Stimulated activated effector memory CD8-positive, alpha-beta T cell treated with anti-CD3 and anti-CD28 coated beads, Interleukin-12 subunit alpha, Interleukin-12 subunit beta, amount 100 ng/mL, for 72 hours (primary cell): ENCODE data around the gene HIPK2.

Experiments
- ATAC-seq: fragments of 150-1000 bp; cut with Tn5 transposase; 2 replicates; pipeline ENCODE4 v1.10.0; 2021
- DNase-seq, 2 donors: peaks; one replicate each; pipeline ENCODE4 v3.0.0; 2021 to 2022; ENCODE audit warnings: low spot score in 2 of 2
- H3K27ac Mint-ChIP-seq: one replicate; pipeline ENCODE4 v1.8.0; 2022; ENCODE audit warnings: mild to moderate bottlenecking, mixed read lengths
- H3K36me3 Mint-ChIP-seq: one replicate; pipeline ENCODE4 v1.8.0; 2022; ENCODE audit warnings: mild to moderate bottlenecking, mixed read lengths
- H3K4me1 Mint-ChIP-seq: one replicate; pipeline ENCODE4 v1.8.0; 2022; ENCODE audit warnings: mixed read lengths
- H3K4me3 Mint-ChIP-seq: one replicate; pipeline ENCODE4 v1.8.0; 2022; ENCODE audit warnings: mild to moderate bottlenecking, mixed read lengths
- H3K9me3 Mint-ChIP-seq: one replicate; pipeline ENCODE4 v1.8.0; 2022; ENCODE audit warnings: mixed read lengths

HIPK2 gene

DNA sequence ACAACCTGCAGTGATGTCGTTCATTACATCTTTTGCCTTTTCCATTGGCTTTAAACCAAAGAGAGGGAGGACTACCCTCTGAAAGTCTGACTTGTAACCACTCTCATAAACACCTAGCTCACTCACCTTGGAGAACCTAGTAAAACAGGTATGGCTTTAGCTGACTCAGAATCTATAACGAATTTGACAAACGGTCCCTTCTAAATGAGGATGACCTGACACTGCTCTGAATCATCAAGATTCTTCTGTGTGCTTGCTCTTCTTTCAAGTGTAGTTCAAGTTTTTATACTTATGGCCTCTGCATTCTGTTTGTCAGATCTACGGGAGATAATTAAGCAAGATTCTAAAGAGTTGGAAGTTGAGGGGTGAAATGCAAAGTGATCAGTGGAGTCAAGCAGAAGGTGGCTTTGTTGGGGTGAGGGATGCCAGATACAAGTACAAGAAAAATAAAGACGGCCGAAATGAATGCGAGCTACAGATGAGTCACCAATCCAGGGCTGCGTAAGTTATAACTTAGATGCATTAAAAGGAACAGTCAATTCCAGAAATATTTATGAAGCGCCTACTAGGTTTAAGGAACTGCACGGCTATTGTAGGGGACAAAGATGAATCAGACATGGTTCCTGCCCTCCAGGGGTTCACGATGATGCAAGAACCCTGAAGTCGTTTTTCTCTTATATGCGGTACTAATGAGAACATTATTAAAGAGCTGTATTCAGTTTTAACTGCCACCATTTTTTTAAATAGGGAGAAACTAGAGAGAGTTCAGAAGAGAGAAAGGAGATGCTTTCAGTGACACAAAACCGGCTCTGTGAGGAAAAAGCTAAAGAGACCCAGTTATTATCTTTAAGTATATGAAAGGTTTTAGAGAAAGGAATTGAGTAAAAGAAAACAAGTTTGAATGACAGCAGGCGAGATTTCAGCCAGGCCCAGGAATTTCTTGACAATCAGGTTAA is 6.5 kb downstream of the HIPK2 start:
- Mint-ChIP-seq H3K36me3 (peaks cover 49% of the 10 kb centered on the region), H3K27ac (peak overlapping the region; percentile 60), H3K4me3 (peak overlapping the region; percentile 42), H3K9me3 (no peaks in the 10 kb centered on the region), H3K4me1 (peaks cover 82% of the 10 kb centered on the region)
- peak; percentile 55 for ATAC-seq
- DNase-seq: no peak

DNA sequence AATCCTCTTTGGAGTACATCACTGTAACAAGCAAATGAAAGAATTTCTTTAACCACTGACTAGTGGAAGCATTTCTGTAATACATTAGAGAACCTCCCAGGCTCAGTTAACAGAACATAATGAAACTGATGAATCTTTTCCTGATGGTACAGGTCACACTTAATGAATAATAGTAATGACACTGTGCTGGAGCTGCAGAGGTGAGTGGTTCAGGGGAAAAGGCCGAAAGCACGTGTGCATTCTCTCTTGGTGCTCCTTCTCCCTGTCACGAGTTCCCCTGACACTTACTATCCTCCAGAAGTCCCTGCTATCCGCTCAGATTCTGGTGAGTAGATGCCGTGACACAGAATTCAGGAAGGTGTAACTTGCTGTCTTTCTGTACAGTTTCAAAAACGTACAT is 8.0 kb downstream of the HIPK2 start:
- H3K4me1 Mint-ChIP-seq: peaks cover 82% of the 10 kb centered on the region
- no peak for DNase-seq
- peaks cover 37% of the 10 kb centered on the region for H3K36me3 Mint-ChIP-seq
- no peak overlapping the region for H3K4me3 Mint-ChIP-seq
- H3K9me3 Mint-ChIP-seq: no peaks in the 10 kb centered on the region
- no peak for ATAC-seq
- peak overlapping the region; percentile 84 for H3K27ac Mint-ChIP-seq

DNA sequence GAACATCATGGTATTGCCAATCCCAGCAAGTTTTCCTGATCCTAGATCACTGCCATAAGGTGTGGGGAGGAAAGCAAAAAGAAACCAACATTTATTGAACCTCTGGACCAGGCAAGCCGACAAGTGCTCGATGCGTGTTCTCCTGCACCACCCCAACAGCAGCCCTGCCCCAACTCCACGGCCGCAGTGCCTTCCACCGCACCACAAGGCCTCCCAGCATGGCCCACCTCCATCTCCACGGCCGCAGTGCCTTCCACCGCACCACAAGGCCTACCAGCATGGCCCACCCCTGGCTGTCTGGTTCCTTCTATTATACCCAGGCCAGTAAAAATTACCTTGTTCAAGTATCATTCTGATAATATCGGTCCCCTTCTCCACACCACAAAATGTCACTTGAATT is 8.7 kb downstream of the HIPK2 start:
- Mint-ChIP-seq H3K4me3 (peak overlapping the region; percentile 60), H3K36me3 (peaks cover 35% of the 10 kb centered on the region), H3K4me1 (peaks cover 75% of the 10 kb centered on the region), H3K9me3 (no peaks in the 10 kb centered on the region), H3K27ac (peak overlapping the region; percentile 84)
- no peak for DNase-seq
- ATAC-seq: no peak

DNA sequence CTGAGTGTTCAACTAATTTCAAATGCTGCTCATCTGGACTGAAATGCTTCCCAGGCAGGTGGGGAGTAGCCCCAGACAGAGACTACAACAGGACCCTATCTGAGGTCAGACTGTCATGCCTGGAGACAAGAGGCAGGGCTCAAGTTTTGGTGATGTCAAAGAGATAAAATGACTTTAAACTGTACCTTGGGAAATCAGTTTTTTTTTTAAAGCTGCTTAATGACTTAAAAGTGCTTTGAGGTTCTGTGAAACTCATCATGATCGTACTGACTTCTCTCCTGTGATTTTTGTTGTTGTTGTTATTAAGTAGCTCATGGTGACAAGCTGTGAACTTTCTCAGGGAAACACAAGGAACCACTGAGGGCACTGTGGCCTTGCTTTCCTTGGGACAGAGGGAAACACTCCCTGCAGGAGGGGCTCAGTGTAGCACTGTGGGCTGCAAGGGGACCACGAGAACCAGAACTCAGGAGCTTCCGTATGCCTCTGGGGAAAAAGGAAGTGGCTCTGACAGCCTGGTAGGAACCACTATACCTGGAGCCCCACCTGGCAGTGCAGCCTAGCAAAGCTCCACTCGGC is 9.5 kb downstream of the HIPK2 start:
- peak overlapping the region; percentile 84 for H3K27ac Mint-ChIP-seq
- H3K36me3 Mint-ChIP-seq: peaks cover 35% of the 10 kb centered on the region
- DNase-seq: no peak
- no peaks in the 10 kb centered on the region for H3K9me3 Mint-ChIP-seq
- peaks cover 75% of the 10 kb centered on the region for H3K4me1 Mint-ChIP-seq
- H3K4me3 Mint-ChIP-seq: peak overlapping the region; percentile 60
- no peak for ATAC-seq

DNA sequence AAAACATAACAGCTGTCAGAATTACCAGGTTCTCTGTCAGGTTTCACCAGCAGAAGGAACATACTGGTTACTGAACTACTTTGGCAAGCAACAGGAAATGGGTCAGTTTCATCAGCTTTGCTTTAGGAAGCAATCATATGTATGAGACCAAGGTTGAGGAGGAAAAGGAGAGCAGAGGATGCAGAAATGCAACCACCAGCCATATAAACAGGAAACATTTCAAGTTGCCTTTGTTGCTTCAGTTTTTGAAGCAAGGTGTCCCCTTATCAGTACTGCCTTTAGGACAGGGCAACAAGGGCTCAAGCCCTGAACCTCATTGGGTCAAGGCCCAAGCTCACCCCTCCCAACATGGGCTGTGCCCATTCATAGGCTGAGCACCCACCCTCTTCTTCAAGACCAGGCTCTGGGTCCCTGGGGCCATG is 10.2 kb downstream of the HIPK2 start:
- H3K4me1 Mint-ChIP-seq: peaks cover 76% of the 10 kb centered on the region
- peaks cover 35% of the 10 kb centered on the region for H3K36me3 Mint-ChIP-seq
- DNase-seq (peak in 1 of 2 donors; percentile 64), ATAC-seq (peak; percentile 77)
- H3K27ac Mint-ChIP-seq: peak overlapping the region; percentile 84
- H3K9me3 Mint-ChIP-seq: no peaks in the 10 kb centered on the region
- peak overlapping the region; percentile 60 for H3K4me3 Mint-ChIP-seq

DNA sequence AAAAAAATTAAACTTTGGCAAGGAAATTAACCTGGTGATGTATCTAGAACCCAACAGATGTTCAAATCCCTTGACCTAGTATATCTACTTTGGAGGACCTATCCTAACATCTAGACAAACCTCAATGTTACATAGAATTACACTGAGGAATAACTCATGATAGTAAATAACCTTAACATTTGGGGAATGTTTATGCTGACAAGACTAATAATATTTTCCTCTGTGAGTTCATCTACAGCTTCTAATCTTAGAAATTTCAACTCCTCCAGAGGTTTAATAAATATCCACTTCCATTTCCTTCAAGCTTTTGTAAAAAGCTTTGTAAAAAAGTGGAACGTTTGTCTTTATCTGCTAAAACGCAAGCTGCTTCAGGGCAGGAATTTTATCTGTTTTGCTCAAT is 12.7 kb downstream of the HIPK2 start:
- ATAC-seq: no peak
- DNase-seq: no peak
- Mint-ChIP-seq H3K4me1 (peaks cover 75% of the 10 kb centered on the region), H3K36me3 (peaks cover 22% of the 10 kb centered on the region), H3K4me3 (no peak overlapping the region), H3K9me3 (no peaks in the 10 kb centered on the region), H3K27ac (no peak overlapping the region)

DNA sequence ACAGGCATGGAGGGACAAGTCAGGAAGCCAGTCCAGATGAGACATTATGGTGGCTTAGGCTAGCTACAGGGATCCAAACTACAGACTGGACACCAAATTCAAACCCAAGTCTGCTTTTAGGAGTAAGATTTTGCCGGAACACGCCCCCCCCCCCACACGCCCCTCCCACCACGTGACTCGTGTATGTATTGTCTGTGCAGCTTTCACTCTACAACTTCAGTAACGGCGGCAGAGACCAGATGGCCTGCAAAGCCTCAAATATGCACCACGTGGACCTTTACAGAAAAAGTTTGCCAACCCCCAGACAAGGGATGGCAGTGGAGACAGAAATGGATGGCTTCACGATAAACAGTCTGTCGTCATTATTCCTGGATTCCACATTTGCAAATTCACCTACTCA is 14.5 kb downstream of the HIPK2 start:
- H3K9me3 Mint-ChIP-seq: no peaks in the 10 kb centered on the region
- H3K4me1 Mint-ChIP-seq: peaks cover 73% of the 10 kb centered on the region
- DNase-seq (no peak), ATAC-seq (no peak)
- no peak overlapping the region for H3K4me3 Mint-ChIP-seq
- H3K36me3 Mint-ChIP-seq: peaks cover 6% of the 10 kb centered on the region
- no peak overlapping the region for H3K27ac Mint-ChIP-seq

DNA sequence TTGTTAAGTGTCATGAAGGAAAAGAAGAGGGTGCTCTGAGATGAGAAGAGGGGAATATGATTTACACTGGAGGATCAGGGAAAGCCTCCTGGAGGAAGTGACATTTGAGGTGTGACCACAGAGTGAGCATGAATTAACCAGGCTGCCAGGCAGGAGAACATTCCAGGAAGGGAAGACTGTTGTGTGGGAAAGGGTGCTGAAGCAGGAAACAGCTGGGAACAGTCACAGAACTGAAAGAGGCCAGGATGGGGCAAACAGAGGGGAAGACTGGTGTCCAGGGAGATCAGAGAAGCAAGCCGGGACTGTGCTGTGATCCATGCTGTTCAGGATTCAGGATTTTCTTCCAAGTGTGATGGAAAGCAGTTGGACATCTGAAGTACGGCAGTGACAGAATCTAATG is 14.9 kb downstream of the HIPK2 start:
- no peaks in the 10 kb centered on the region for H3K9me3 Mint-ChIP-seq
- DNase-seq: no peak
- peaks cover 68% of the 10 kb centered on the region for H3K4me1 Mint-ChIP-seq
- no peak overlapping the region for H3K4me3 Mint-ChIP-seq
- no peak overlapping the region for H3K27ac Mint-ChIP-seq
- peaks cover 6% of the 10 kb centered on the region for H3K36me3 Mint-ChIP-seq
- no peak for ATAC-seq

DNA sequence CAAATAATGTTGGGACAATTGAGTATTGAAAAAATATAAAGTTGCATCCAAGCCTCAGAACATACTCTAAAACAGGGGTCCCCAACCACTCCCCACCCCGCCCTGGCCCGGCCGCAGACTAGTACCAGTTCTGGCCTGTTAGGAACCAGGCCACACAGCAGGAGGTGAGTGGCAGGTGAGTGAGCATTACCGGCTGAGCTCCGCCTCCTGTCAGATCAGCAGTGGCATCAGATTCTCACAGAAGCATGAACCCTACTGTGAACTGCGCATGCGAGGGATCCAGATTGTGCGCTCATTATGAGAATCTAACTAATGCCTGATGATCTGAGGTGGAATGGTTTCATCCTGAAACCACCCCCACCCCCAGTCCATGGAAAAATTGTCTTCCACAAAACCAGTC is 19.4 kb downstream of the HIPK2 start:
- H3K36me3 Mint-ChIP-seq: peaks cover 10% of the 10 kb centered on the region
- H3K4me1 Mint-ChIP-seq: peaks cover 65% of the 10 kb centered on the region
- no peaks in the 10 kb centered on the region for H3K9me3 Mint-ChIP-seq
- no peak overlapping the region for H3K4me3 Mint-ChIP-seq
- ATAC-seq (no peak), DNase-seq (no peak)
- H3K27ac Mint-ChIP-seq: no peak overlapping the region

DNA sequence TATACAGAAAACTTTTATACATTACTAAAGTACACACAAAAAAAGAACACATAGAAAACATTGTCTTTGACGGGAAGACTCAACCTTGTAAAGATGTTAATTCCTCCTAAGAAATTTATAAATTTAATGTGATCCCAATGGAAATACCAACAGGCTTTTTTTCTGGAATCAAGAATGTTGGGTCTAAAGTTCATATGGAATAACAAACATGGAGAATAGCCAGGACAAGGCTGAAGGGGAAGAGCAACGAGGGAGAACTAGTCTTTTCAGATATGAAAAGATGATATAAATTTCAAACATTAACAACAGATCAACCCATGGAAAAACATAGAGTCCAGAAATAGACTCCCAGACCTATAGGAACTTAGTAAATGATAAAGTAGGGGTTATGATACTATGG is 19.8 kb downstream of the HIPK2 start:
- H3K4me1 Mint-ChIP-seq: peaks cover 65% of the 10 kb centered on the region
- no peak overlapping the region for H3K4me3 Mint-ChIP-seq

DNA sequence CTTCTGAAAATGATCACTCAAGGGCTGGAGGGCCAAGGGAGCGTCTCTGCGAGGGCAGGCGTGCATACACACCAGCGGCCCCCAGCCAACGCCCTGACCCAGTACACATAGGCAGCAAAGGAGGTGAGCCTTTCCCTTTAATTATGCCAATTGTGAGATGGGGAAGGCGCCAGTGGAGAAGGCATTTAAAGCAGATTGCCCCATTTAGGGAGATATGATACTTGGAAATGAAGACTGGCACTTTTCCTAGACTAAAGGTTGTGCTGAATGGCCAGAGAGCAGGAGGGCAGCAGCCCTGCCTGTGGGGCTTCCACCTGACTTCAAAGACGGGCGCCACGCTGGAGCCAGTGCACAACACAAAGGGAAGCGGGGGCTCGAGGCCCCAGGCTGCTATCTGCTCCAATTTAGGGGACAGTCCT is 24.1 kb downstream of the HIPK2 start:
- Mint-ChIP-seq H3K27ac (peak overlapping the region; percentile 75), H3K4me3 (no peak overlapping the region), H3K4me1 (peaks cover 59% of the 10 kb centered on the region), H3K36me3 (peaks cover 5% of the 10 kb centered on the region), H3K9me3 (no peaks in the 10 kb centered on the region)
- ATAC-seq: no peak
- no peak for DNase-seq

More for the DNA sequence above, 19.8 kb downstream of the HIPK2 start:
- H3K9me3 Mint-ChIP-seq: no peaks in the 10 kb centered on the region
- DNase-seq (no peak), ATAC-seq (no peak)
- peaks cover 10% of the 10 kb centered on the region for H3K36me3 Mint-ChIP-seq
- H3K27ac Mint-ChIP-seq: no peak overlapping the region

DNA sequence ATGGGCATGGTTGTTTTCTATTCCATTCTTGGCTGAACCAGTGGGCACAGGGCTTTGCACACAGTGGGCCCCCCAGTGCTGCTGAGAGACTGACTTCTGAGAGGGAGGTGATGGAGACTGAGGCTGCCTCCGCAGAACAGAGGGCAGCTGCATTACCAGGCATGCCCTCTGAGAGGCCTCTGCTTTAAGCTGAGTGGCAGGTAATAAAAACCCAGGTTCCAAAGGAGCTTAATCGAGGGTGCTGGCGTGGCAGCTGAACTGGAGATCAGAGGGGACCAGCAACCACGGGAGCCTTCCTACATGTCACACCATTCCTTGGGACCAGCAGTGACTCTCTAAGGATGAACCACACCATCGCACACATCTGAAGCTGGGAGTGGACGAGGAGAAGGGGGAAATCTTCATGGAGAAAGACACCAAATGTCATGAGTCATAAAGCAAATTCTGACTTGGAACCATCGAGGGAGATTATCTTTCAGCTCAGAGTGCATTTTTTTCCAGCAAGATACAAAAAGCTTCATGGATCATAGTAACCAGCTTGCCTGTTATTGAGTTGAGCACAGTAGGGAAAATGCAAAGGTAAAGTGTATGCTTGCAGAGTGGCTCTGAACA is 24.6 kb downstream of the HIPK2 start:
- H3K4me3 Mint-ChIP-seq: no peak overlapping the region
- H3K27ac Mint-ChIP-seq: no peak overlapping the region
- H3K4me1 Mint-ChIP-seq: peaks cover 56% of the 10 kb centered on the region
- DNase-seq (no peak), ATAC-seq (no peak)
- H3K36me3 Mint-ChIP-seq: peaks cover 5% of the 10 kb centered on the region
- no peaks in the 10 kb centered on the region for H3K9me3 Mint-ChIP-seq

DNA sequence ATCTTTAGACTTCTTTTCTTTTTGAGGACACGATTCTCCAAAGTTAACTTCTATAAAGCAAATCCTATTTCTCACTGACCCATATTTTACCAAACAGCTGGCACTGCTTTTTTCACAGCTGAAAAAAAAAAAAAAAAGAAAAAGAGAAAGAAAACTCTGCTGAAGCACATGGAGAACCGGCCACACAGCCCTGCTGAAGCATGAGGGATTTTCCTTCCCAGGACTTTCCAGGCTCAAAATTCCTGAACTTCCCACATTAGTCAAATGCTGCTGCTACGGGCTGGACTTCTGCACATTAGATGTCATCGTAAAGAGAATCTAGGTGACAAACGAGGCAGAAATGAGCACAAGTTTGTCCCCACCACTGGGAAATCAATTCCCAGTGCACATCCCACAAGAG is 25.2 kb downstream of the HIPK2 start:
- Mint-ChIP-seq H3K4me1 (peaks cover 56% of the 10 kb centered on the region), H3K4me3 (no peak overlapping the region), H3K9me3 (no peaks in the 10 kb centered on the region), H3K27ac (no peak overlapping the region), H3K36me3 (peaks cover 5% of the 10 kb centered on the region)
- DNase-seq (no peak), ATAC-seq (no peak)

DNA sequence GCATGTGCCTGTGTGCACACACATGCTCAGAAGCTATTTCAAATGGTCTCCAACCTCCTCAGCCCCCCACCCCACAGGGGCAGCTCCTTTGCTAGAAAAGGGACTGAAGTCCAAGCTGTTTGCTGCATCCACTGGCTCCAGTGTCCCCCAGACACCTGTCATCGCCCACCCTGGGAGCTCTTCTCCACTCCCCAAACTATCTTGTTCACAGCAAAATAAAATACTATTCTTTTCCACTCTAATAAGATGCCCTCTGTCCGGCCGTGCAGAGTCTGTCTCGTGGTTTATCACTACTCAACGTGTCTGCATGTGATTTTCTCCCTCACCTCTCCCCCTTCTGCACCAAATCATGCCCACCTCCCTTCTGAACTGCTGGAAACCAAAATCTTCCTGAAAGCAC is 25.6 kb downstream of the HIPK2 start:
- Mint-ChIP-seq H3K9me3 (no peaks in the 10 kb centered on the region), H3K4me3 (no peak overlapping the region), H3K36me3 (peaks cover 5% of the 10 kb centered on the region), H3K27ac (no peak overlapping the region), H3K4me1 (peaks cover 56% of the 10 kb centered on the region)
- no peak for ATAC-seq
- no peak for DNase-seq

DNA sequence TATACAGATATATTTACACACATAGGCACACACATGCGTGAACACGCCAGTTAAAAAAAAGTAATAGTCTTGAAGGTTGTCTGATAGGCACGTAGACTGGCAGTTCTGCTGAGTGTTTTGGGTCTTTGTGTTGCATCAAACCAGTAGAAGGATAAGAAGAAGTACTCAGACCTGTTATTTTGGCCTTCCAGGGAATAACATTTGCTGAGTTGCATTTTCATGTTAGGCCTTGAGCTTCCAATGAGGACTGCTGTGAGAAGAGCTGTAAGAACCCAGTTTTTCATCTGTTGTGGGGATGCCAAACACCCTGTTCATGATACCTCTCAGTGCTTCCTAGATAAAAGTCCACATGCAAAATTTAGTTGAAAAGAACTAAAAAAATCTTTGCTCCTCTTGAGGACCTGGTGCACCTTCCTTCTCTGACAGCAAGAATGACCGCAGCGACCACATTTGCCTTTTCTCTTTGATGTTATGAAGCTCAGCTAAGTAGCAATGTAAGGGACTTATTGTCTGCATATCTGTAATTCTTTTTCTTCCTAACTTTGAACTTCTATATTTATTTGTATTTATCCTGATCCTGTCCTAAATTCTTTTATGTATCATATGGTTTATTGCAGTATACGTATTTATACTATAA is 27.2 kb downstream of the HIPK2 start:
- Mint-ChIP-seq H3K36me3 (peaks cover 5% of the 10 kb centered on the region), H3K27ac (no peak overlapping the region), H3K4me3 (no peak overlapping the region), H3K9me3 (no peaks in the 10 kb centered on the region), H3K4me1 (peaks cover 65% of the 10 kb centered on the region)
- no peak for DNase-seq
- ATAC-seq: no peak
